Ishikawa (cell line): ENCODE measurements around the gene PDCD1LG2.

ENCODE experiments used
- CEBPB ChIP-seq: IDR thresholded peaks from 2 replicates; pipeline ENCODE4 v1.6.1; 2012
- CREB1 ChIP-seq: IDR thresholded peaks from 2 replicates; pipeline ENCODE4 v1.6.1; 2012; ENCODE audit warnings: low read depth
- EGR1 ChIP-seq: IDR thresholded peaks from 2 replicates; pipeline ENCODE4 v1.6.1; 2012
- EP300 ChIP-seq: IDR thresholded peaks from 2 replicates; pipeline ENCODE4 v1.6.1; 2012; ENCODE audit warnings: borderline replicate concordance
- FOXM1 ChIP-seq: IDR thresholded peaks from 2 replicates; pipeline ENCODE4 v1.6.1; 2012; ENCODE audit warnings: low read depth, borderline replicate concordance
- MAX ChIP-seq: IDR thresholded peaks from 2 replicates; pipeline ENCODE4 v1.6.1; 2012
- NFIC ChIP-seq: IDR thresholded peaks from 2 replicates; pipeline ENCODE4 v1.6.1; 2012
- RAD21 ChIP-seq: IDR thresholded peaks from 2 replicates; pipeline ENCODE4 v1.6.1; 2012; ENCODE audit warnings: low read depth
- REST ChIP-seq: IDR thresholded peaks from 2 replicates; pipeline ENCODE4 v1.6.1; 2012; ENCODE audit warnings: low read depth, mild to moderate bottlenecking
- TAF1 ChIP-seq: IDR thresholded peaks from 2 replicates; pipeline ENCODE4 v1.6.1; 2012; ENCODE audit warnings: low read depth, mild to moderate bottlenecking
- TCF12 ChIP-seq: IDR thresholded peaks from 2 replicates; pipeline ENCODE4 v1.6.1; 2012; ENCODE audit warnings: low read depth
- TEAD4 ChIP-seq: IDR thresholded peaks from 2 replicates; pipeline ENCODE4 v1.6.1; 2012
- YY1 ChIP-seq: IDR thresholded peaks from 2 replicates; pipeline ENCODE4 v1.6.1; 2012; ENCODE audit warnings: low read depth
- ZBTB7A ChIP-seq: IDR thresholded peaks from 2 replicates; pipeline ENCODE4 v1.6.1; 2012; ENCODE audit warnings: low read depth
- TF ChIP-seq, protein P1 (sequence below): IDR thresholded peaks from 2 replicates; pipeline ENCODE4 v1.6.1; 2012

Gene PDCD1LG2

DNA sequence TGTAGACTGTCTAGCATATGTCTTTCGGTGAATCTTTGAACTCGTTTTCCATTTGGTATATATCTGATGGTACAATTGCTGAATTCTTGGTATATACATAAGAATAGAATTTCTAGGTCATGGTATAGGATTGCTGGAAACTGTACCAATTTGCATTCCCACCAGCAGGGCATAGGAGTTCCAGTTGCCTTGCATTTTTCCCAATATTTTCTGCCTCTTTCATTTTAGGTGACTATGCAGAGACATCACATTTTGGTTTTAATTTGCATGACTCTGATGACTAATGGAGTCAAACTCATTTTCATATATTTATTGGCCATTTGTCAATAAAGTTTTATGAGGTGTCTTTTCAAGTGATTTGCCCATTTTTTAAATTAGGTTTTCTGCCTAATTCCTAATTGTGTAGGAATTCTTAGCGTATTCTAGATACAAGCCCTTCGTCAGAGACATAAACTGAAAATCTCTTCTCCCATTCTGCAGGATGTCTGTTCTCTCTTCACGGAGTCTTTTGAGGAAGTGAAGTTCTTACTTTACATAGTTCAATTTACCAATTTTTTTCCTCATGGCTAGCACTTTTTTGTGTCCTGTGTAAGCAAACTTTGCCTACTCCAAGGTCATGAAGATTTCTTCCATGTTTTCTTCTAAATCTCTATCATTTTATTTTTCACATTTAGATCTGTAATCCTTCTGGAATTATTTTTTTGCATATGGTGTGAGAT lies 28.9 kb upstream of the PDCD1LG2 start:
- TF ChIP-seq FOXM1 (no peak), RAD21 (no peak), TAF1 (no peak), CEBPB (no peak), TEAD4 (no peak), REST (no peak), ZBTB7A (no peak), YY1 (no peak), EGR1 (no peak), TCF12 (no peak), CREB1 (no peak), NFIC (no peak), EP300 (no peak), MAX (no peak)
- TF ChIP-seq, protein P1, sequence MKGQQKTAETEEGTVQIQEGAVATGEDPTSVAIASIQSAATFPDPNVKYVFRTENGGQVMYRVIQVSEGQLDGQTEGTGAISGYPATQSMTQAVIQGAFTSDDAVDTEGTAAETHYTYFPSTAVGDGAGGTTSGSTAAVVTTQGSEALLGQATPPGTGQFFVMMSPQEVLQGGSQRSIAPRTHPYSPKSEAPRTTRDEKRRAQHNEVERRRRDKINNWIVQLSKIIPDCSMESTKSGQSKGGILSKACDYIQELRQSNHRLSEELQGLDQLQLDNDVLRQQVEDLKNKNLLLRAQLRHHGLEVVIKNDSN, result no peak

DNA sequence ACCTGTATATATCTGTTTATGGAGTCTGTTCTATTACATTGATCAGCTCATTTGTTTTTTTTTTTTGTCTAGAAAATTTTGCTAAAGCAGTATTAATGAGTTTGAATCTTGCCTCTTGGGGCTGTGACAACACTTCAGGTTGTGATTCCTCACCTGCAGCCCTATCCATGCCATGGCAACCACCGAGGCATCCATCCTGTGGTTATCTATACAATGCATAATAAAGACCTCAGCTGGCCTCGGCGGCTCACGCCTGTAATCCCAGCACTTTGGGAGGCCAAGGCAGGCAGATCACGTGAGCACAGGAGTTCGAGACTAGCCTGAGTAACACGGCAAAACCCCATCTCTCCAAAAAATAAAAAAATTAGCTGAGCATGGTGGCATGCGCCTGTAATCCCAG lies 28.1 kb upstream of the PDCD1LG2 start:
- TF ChIP-seq YY1, result no peak
- no peak for TF ChIP-seq EP300
- no peak for TF ChIP-seq CREB1
- TF ChIP-seq EGR1, result no peak
- TF ChIP-seq NFIC, result no peak
- TF ChIP-seq MAX, result no peak
- TF ChIP-seq RAD21, result no peak
- no peak for TF ChIP-seq TEAD4

- TF ChIP-seq YY1 (no peak), TCF12 (no peak), TAF1 (no peak), REST (no peak)
Measured at GRCh38 chr9:5483306-5483705, 27.0 kb upstream of the PDCD1LG2 start.

- TF ChIP-seq CEBPB (no peak), EGR1 (no peak), MAX (no peak), TAF1 (no peak), FOXM1 (no peak)
Measured at GRCh38 chr9:5485378-5486085, 24.8 kb upstream of the PDCD1LG2 start.

GRCh38 chr9:5486988-5487387 lies 23.3 kb upstream of the PDCD1LG2 start:
- TF ChIP-seq NFIC (no peak), RAD21 (no peak), YY1 (no peak), TEAD4 (no peak), EP300 (no peak), MAX (no peak), CREB1 (no peak), ZBTB7A (no peak), CEBPB (no peak), EGR1 (no peak), TAF1 (no peak), FOXM1 (no peak), TCF12 (no peak), REST (no peak)
- TF ChIP-seq, protein P1, result no peak
